Loucy (cell line): ENCODE results near the gene NBAS.

Experiments
- H2AFZ ChIP-seq: fragments of 200-600 bp; sonication (generic); 2 replicates; pipeline ENCODE4 v1.6.0; 2016; ENCODE audit warnings: antibody characterized with exemption, mild to moderate bottlenecking, low read length, moderate library complexity
- H3F3A ChIP-seq: fragments of 200-600 bp; 2 replicates; pipeline ENCODE4 v1.6.0; 2016; ENCODE audit warnings: antibody characterized with exemption, low read depth, mild to moderate bottlenecking
- H3K27me3 ChIP-seq: fragments of 200-600 bp; sonication (generic); 2 replicates; pipeline ENCODE4 v1.6.1; 2014; ENCODE audit warnings: low read length, mild to moderate bottlenecking; ENCODE audit not compliant: insufficient read depth, poor library complexity, severe bottlenecking
- H3K36me3 ChIP-seq: fragments of 200-600 bp; sonication (generic); 2 replicates; pipeline ENCODE4 v1.6.1; 2016; ENCODE audit warnings: low read length; ENCODE audit not compliant: insufficient read depth
- H3K4me1 ChIP-seq: fragments of 200-600 bp; sonication (generic); 2 replicates; pipeline ENCODE4 v1.5.1; 2014; ENCODE audit warnings: low read length, mild to moderate bottlenecking; ENCODE audit not compliant: insufficient read depth, poor library complexity, severe bottlenecking
- H3K4me2 ChIP-seq: fragments of 200-600 bp; sonication (generic); 2 replicates; pipeline ENCODE4 v1.6.0; 2014; ENCODE audit warnings: antibody characterized with exemption, low read length, low read depth, mild to moderate bottlenecking; ENCODE audit not compliant: poor library complexity, severe bottlenecking
- H3K4me3 ChIP-seq: fragments of 200-600 bp; sonication (generic); 2 replicates; pipeline ENCODE4 v1.5.1; 2014; ENCODE audit warnings: low read length, mild to moderate bottlenecking, mixed read lengths; ENCODE audit not compliant: poor library complexity, severe bottlenecking
- H3K79me2 ChIP-seq: fragments of 200-600 bp; sonication (generic); 2 replicates; pipeline ENCODE4 v1.6.1; 2014; ENCODE audit warnings: low read length; ENCODE audit not compliant: insufficient read depth
- H3K9ac ChIP-seq: fragments of 200-600 bp; sonication (generic); 2 replicates; pipeline ENCODE4 v1.6.0; 2014; ENCODE audit warnings: mild to moderate bottlenecking, low read depth, low read length, moderate library complexity; ENCODE audit not compliant: poor library complexity, severe bottlenecking
- H3K9me2 ChIP-seq: fragments of 200-600 bp; sonication (generic); replicated peaks from 2 replicates; pipeline ENCODE4 v1.6.1; 2016; ENCODE audit warnings: low read depth, low read length, mixed read lengths
- H3K9me3 ChIP-seq: fragments of 200-600 bp; sonication (generic); 2 replicates; pipeline ENCODE4 v1.6.1; 2014; ENCODE audit warnings: mild to moderate bottlenecking, antibody characterized with exemption, low read length, low read depth; ENCODE audit not compliant: insufficient read depth
- H4K20me1 ChIP-seq: fragments of 200-600 bp; sonication (generic); 2 replicates; pipeline ENCODE4 v1.6.0; 2014; ENCODE audit warnings: antibody characterized with exemption, low read length, mild to moderate bottlenecking; ENCODE audit not compliant: insufficient read depth, poor library complexity, severe bottlenecking
- CTCF ChIP-seq: fragments of 200-600 bp; sonication (generic); conservative IDR thresholded peaks from 2 replicates; pipeline ENCODE4 v1.5.1; 2014; ENCODE audit warnings: mild to moderate bottlenecking, antibody characterized with exemption, low read length
- EZH2phosphoT487 ChIP-seq: fragments of 200-600 bp; IDR thresholded peaks from 2 replicates; pipeline ENCODE4 v1.6.1; 2018; ENCODE audit warnings: antibody characterized with exemption, mild to moderate bottlenecking, moderate library complexity, borderline replicate concordance

NBAS gene

DNA sequence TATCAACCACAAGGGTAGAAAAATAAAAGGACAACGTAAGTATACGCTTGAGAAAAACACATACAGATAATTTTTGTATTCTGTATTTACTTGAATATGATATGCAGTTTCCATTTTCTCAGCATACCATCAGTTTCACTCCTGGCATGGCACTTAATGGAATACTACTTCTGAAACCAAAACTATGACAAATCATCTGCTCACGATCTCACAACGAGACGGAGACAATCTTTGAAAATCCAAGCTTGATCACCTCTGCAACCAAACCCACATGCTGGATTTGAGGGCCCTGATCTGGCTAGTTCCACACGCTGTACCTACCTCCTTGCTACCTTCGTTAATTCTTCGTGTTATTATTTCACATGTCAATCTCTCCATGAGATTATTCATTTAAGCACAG, 387.6 kb downstream of the NBAS start:
- no peak overlapping the region for H2AFZ ChIP-seq
- no peak for TF ChIP-seq CTCF
- no peak for TF ChIP-seq EZH2phosphoT487
- peaks cover 26% of the 10 kb centered on the region for H3K4me1 ChIP-seq
- peaks cover 5% of the 10 kb centered on the region for H4K20me1 ChIP-seq
- H3K9me3 ChIP-seq, result no peaks in the 10 kb centered on the region
- no peak overlapping the region for H3K4me2 ChIP-seq
- no peak overlapping the region for H3K9ac ChIP-seq
- H3K4me3 ChIP-seq, result no peak overlapping the region
- H3K36me3 ChIP-seq, result peaks cover 7% of the 10 kb centered on the region; the same call in 1 of the 2 replicates
- H3K79me2 ChIP-seq, result no peaks in the 10 kb centered on the region
- 0 out of 2 replicates have a peak, but pooled peaks cover 4% of the 10 kb centered on the region for H3F3A ChIP-seq
- no peaks in the 10 kb centered on the region for H3K27me3 ChIP-seq
- H3K9me2 ChIP-seq, result no peaks in the 10 kb centered on the region

GRCh38 chr2:15172825-15173224, 388.3 kb downstream of the NBAS start:
- H3K4me2 ChIP-seq, result no peak overlapping the region
- no peaks in the 10 kb centered on the region for H3K79me2 ChIP-seq
- no peaks in the 10 kb centered on the region for H3K27me3 ChIP-seq
- 0 out of 2 replicates have a peak, but pooled peaks cover 4% of the 10 kb centered on the region for H3F3A ChIP-seq
- H3K36me3 ChIP-seq, result peaks cover 7% of the 10 kb centered on the region; the same call in 1 of the 2 replicates
- H3K9me2 ChIP-seq, result no peaks in the 10 kb centered on the region
- H2AFZ ChIP-seq, result no peak overlapping the region
- H3K9ac ChIP-seq, result no peak overlapping the region
- H4K20me1 ChIP-seq, result peaks cover 2% of the 10 kb centered on the region
- peaks cover 19% of the 10 kb centered on the region for H3K4me1 ChIP-seq
- TF ChIP-seq EZH2phosphoT487 (no peak), CTCF (no peak)
- H3K4me3 ChIP-seq, result no peak overlapping the region
- H3K9me3 ChIP-seq, result no peaks in the 10 kb centered on the region

DNA sequence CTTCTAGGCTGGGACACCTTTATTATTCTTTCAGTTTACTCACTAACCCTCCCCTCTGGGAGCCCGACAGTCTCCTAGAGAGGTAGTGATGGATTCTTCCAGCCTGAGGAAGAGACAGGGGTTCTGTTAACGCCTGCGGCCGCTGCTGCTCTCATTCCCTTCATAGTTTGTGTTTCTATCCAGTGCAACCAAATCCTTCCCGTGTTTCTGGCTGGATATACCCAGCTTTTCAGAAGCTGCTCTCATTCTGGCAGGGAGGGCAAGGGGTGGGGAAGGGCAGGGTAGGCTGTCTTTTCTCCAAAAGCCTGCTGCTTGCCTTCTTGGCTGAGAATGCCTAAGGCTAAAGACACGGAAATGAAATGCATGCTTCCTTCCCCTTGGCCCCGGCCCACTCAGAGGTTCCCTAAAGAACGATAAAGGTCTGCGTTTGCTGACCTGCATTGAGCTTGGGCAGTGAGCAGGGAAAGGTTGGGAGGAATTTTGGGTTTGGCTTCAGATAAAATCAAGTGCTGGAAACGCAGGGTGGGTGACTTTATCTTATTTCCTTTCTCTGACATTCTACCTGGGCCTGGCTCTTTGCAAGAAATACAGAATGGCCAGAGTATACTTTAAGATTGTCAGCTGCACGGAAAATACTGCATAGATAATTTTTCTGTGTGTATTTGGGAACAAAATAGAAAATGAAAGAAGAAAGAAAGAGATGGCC, 390.9 kb downstream of the NBAS start:
- H3K9me2 ChIP-seq, result no peaks in the 10 kb centered on the region
- H3K36me3 ChIP-seq, result peaks cover 26% of the 10 kb centered on the region; the same call in 1 of the 2 replicates
- H3K4me1 ChIP-seq, result no peaks in the 10 kb centered on the region
- no peak overlapping the region for H3K4me2 ChIP-seq
- H3K4me3 ChIP-seq, result no peak overlapping the region
- no peaks in the 10 kb centered on the region for H3F3A ChIP-seq
- no peaks in the 10 kb centered on the region for H4K20me1 ChIP-seq
- H3K79me2 ChIP-seq, result no peaks in the 10 kb centered on the region
- no peaks in the 10 kb centered on the region for H3K27me3 ChIP-seq
- no peak overlapping the region for H3K9ac ChIP-seq
- TF ChIP-seq CTCF, result no peak
- TF ChIP-seq EZH2phosphoT487, result no peak
- no peak overlapping the region for H2AFZ ChIP-seq
- H3K9me3 ChIP-seq, result no peaks in the 10 kb centered on the region
